Neural cell (in vitro differentiated cells): ENCODE results near the gene SERTAD2. TPM values are rescaled to one million over a fixed set of nuclear protein-coding genes. Genes with fewer than 3 reads are reported as not detected.

Experiments used
- H2AFZ ChIP-seq: fragments of 200-600, 300-800 bp; sonication (generic), shearing (Covaris generic); 2 replicates; pipeline ENCODE4 v1.6.0; 2014; ENCODE audit warnings: low read depth, mild to moderate bottlenecking, antibody characterized with exemption, low read length, moderate library complexity
- H3F3A ChIP-seq: fragments of 200-600 bp; shearing (Covaris generic); 2 replicates; pipeline ENCODE4 v1.6.1; 2016; ENCODE audit warnings: mild to moderate bottlenecking, moderate library complexity, mixed read lengths, antibody characterized with exemption, low read length; ENCODE audit not compliant: insufficient read depth, poor library complexity, severe bottlenecking
- H3K27ac ChIP-seq: fragments of 200-600, 300-800 bp; sonication (generic), shearing (Covaris generic); 2 replicates; pipeline ENCODE4 v1.5.1; 2014; ENCODE audit warnings: mild to moderate bottlenecking, low read length, moderate library complexity
- H3K27me3 ChIP-seq: fragments of 300-800, 200-600 bp; sonication (generic), shearing (Covaris generic); 2 replicates; pipeline ENCODE4 v1.6.0; 2014; ENCODE audit warnings: mild to moderate bottlenecking, low read depth, low read length, moderate library complexity; ENCODE audit not compliant: insufficient read depth
- H3K36me3 ChIP-seq: fragments of 300-800, 200-600 bp; sonication (generic), shearing (Covaris generic); 2 replicates; pipeline ENCODE4 v1.5.1; 2014; ENCODE audit warnings: mild to moderate bottlenecking, antibody characterized with exemption, low read length, moderate library complexity; ENCODE audit not compliant: insufficient read depth
- H3K4me2 ChIP-seq: fragments of 300-800, 200-600 bp; sonication (generic), shearing (Covaris generic); 2 replicates; pipeline ENCODE4 v1.6.0; 2014; ENCODE audit warnings: mild to moderate bottlenecking, low read length
- H3K4me3 ChIP-seq: fragments of 300-800, 200-600 bp; sonication (generic), shearing (Covaris generic); 2 replicates; pipeline ENCODE4 v1.5.1; 2014; ENCODE audit warnings: mild to moderate bottlenecking, low read length, moderate library complexity
- H3K79me2 ChIP-seq: fragments of 200-600 bp; shearing (Covaris generic); replicated peaks from 2 replicates; pipeline ENCODE4 v1.6.0; 2014; ENCODE audit warnings: mild to moderate bottlenecking, low read length, moderate library complexity; ENCODE audit not compliant: insufficient read depth
- H3K9ac ChIP-seq: fragments of 300-800, 200-600 bp; sonication (generic), shearing (Covaris generic); 2 replicates; pipeline ENCODE4 v1.6.1; 2016; ENCODE audit warnings: mild to moderate bottlenecking, low read length, mixed read lengths
- H3K9me2 ChIP-seq: fragments of 200-600 bp; shearing (Covaris generic); 2 replicates; pipeline ENCODE4 v1.6.1; 2016; ENCODE audit warnings: mild to moderate bottlenecking, low read length, mixed read lengths; ENCODE audit not compliant: insufficient read depth
- H3K9me3 ChIP-seq: fragments of 200-600, 300-800 bp; sonication (generic), shearing (Covaris generic); 2 replicates; pipeline ENCODE4 v1.6.1; 2016; ENCODE audit warnings: mild to moderate bottlenecking, mixed run types, low read length, moderate library complexity, mixed read lengths
- H4K20me1 ChIP-seq: fragments of 200-600 bp; shearing (Covaris generic); 2 replicates; pipeline ENCODE4 v1.6.1; 2016; ENCODE audit warnings: mild to moderate bottlenecking, mixed run types; ENCODE audit not compliant: insufficient read depth
- EP300 ChIP-seq: fragments of 450-650 bp; conservative IDR thresholded peaks from 2 replicates; pipeline ENCODE4 v1.6.1; 2014; ENCODE audit warnings: antibody characterized with exemption, mild to moderate bottlenecking, moderate library complexity; ENCODE audit not compliant: poor library complexity, severe bottlenecking
- EZH2 ChIP-seq: fragments of 200-600, 300-800 bp; shearing (Covaris generic), sonication (generic); IDR thresholded peaks from 2 replicates; pipeline ENCODE4 v1.6.1; 2014; ENCODE audit warnings: antibody characterized with exemption, low read length, borderline replicate concordance, mild to moderate bottlenecking; ENCODE audit not compliant: insufficient read depth, poor library complexity, severe bottlenecking
- MXI1 ChIP-seq: fragments of 450-650 bp; conservative IDR thresholded peaks from 2 replicates; pipeline ENCODE4 v1.6.1; 2014; ENCODE audit warnings: antibody characterized with exemption, mild to moderate bottlenecking; ENCODE audit not compliant: poor library complexity, severe bottlenecking
- POLR2AphosphoS5 ChIP-seq: IDR thresholded peaks from 2 replicates; pipeline ENCODE4 v1.6.1; 2012
- RAD21 ChIP-seq: fragments of 450-650 bp; conservative IDR thresholded peaks from 2 replicates; pipeline ENCODE4 v1.6.1; 2014; ENCODE audit warnings: antibody characterized with exemption, mild to moderate bottlenecking, moderate library complexity
- SMC3 ChIP-seq: fragments of 450-650 bp; conservative IDR thresholded peaks from 2 replicates; pipeline ENCODE4 v1.6.1; 2014; ENCODE audit warnings: antibody characterized with exemption, mild to moderate bottlenecking, moderate library complexity; ENCODE audit not compliant: poor library complexity
- TAF1 ChIP-seq: IDR thresholded peaks from 2 replicates; pipeline ENCODE4 v1.6.1; 2012; ENCODE audit warnings: low read depth
- polyA plus RNA-seq: library from polyadenylated mRNA; depleted of rRNA; stranded (reverse); fragments of >200 nt; gene quantifications from 2 replicates; pipeline ENCODE4 v1.2.3, GENCODE V29; 2014
- TF ChIP-seq, protein P1 (sequence below): IDR thresholded peaks from 2 replicates; pipeline ENCODE4 v1.6.1; 2012; ENCODE audit warnings: borderline replicate concordance
- TF ChIP-seq, protein P2 (sequence below): fragments of 450-650 bp; IDR thresholded peaks from 2 replicates; pipeline ENCODE4 v1.5.1; 2014; ENCODE audit warnings: antibody characterized with exemption, mild to moderate bottlenecking, moderate library complexity; ENCODE audit not compliant: poor library complexity, severe bottlenecking

Gene SERTAD2
- polyA plus RNA-seq, 1 donor from 2014 or later = 4.7 TPM

DNA sequence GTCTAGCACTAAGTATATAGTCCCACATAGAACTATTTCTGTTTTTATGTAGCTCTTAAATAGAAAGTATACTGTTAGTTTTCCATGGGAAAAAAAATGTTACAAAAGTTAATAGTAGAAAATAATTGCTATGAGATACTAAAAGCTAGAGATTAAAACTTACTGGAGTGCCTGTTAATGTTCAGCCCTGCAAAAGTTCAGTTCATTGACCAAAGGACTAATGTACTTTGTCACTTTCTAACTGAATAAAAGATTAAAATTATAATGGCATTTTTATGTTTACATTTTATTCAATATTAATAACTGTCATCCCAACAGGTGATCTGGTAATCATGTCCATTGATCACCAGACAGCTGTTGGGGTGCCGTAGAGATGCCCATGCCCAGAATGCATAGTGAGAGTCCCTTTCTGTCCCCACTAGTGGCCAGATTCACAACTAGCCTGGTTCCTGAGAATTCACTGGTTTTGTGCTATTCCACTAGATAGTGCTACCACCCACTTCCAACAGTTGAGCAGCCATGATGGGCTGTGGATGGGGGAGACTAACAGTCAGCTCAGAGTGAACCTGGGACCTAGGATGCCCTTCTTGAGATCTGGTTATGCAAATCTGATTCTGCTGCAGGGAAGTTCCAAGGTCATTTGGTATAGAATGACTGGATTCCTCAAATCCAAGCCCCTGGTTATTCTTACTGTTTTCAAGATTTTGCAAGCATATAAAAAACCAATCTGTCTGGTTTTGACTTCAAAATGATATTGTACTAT is 71.8 kb downstream of the SERTAD2 start:
- H2AFZ ChIP-seq = no peak overlapping the region
- no peaks in the 10 kb centered on the region for H3K36me3 ChIP-seq
- H3K4me3 ChIP-seq = no peak overlapping the region
- no peaks in the 10 kb centered on the region for H3K9me3 ChIP-seq
- no peaks in the 10 kb centered on the region for H3K79me2 ChIP-seq
- no peak overlapping the region for H3K27ac ChIP-seq
- no peaks in the 10 kb centered on the region for H3F3A ChIP-seq
- TF ChIP-seq SMC3 (no peak), RAD21 (no peak), EZH2 (no peak), POLR2AphosphoS5 (no peak), EP300 (no peak), TAF1 (no peak), MXI1 (no peak)
- TF ChIP-seq, protein P1, sequence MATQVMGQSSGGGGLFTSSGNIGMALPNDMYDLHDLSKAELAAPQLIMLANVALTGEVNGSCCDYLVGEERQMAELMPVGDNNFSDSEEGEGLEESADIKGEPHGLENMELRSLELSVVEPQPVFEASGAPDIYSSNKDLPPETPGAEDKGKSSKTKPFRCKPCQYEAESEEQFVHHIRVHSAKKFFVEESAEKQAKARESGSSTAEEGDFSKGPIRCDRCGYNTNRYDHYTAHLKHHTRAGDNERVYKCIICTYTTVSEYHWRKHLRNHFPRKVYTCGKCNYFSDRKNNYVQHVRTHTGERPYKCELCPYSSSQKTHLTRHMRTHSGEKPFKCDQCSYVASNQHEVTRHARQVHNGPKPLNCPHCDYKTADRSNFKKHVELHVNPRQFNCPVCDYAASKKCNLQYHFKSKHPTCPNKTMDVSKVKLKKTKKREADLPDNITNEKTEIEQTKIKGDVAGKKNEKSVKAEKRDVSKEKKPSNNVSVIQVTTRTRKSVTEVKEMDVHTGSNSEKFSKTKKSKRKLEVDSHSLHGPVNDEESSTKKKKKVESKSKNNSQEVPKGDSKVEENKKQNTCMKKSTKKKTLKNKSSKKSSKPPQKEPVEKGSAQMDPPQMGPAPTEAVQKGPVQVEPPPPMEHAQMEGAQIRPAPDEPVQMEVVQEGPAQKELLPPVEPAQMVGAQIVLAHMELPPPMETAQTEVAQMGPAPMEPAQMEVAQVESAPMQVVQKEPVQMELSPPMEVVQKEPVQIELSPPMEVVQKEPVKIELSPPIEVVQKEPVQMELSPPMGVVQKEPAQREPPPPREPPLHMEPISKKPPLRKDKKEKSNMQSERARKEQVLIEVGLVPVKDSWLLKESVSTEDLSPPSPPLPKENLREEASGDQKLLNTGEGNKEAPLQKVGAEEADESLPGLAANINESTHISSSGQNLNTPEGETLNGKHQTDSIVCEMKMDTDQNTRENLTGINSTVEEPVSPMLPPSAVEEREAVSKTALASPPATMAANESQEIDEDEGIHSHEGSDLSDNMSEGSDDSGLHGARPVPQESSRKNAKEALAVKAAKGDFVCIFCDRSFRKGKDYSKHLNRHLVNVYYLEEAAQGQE = no peak
- TF ChIP-seq, protein P2, sequence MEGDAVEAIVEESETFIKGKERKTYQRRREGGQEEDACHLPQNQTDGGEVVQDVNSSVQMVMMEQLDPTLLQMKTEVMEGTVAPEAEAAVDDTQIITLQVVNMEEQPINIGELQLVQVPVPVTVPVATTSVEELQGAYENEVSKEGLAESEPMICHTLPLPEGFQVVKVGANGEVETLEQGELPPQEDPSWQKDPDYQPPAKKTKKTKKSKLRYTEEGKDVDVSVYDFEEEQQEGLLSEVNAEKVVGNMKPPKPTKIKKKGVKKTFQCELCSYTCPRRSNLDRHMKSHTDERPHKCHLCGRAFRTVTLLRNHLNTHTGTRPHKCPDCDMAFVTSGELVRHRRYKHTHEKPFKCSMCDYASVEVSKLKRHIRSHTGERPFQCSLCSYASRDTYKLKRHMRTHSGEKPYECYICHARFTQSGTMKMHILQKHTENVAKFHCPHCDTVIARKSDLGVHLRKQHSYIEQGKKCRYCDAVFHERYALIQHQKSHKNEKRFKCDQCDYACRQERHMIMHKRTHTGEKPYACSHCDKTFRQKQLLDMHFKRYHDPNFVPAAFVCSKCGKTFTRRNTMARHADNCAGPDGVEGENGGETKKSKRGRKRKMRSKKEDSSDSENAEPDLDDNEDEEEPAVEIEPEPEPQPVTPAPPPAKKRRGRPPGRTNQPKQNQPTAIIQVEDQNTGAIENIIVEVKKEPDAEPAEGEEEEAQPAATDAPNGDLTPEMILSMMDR = no peak
- no peak overlapping the region for H3K4me2 ChIP-seq
- no peaks in the 10 kb centered on the region for H3K27me3 ChIP-seq
- no peaks in the 10 kb centered on the region for H3K9me2 ChIP-seq
- H3K9ac ChIP-seq = no peak overlapping the region
- H4K20me1 ChIP-seq = no peaks in the 10 kb centered on the region

Other genes starting within 250 kb of the SERTAD2 start
- 39.3 and 43.6 TPM in 2 replicates for gene LGALSL, start 199.8 kb downstream of the SERTAD2 start, polyA plus RNA-seq
- gene AFTPH, start 129.6 kb downstream of the SERTAD2 start, polyA plus RNA-seq = 57.4 and 63.0 TPM in 2 replicates